HepG2 (cell line): Measurements from ENCODE around the gene CYB5B. TPM values are rescaled to one million over a fixed set of nuclear protein-coding genes. Genes with fewer than 3 reads are reported as not detected.
A peak's percentile ranks its signal among the peaks of the same experiment; 100 is the strongest.

Experiments
- CHD4 ChIP-seq: fragments of 200-600 bp; sonication (generic); IDR thresholded peaks from 2 replicates; pipeline ENCODE4 v1.7.0; 2017; ENCODE audit warnings: mild to moderate bottlenecking, low read length, borderline replicate concordance
- CREM ChIP-seq, 2 experiments: sonication (generic) in 1 of 2; formaldehyde crosslinking in 1 of 2; IDR thresholded peaks; 2 replicates each; pipeline versions ENCODE4 v1.4.0 to v1.6.1; 2016 to 2020; ENCODE audit warnings: antibody characterized with exemption in 1 of 2, mild to moderate bottlenecking in 1 of 2, missing genetic modification reagents in 1 of 2
- FOXJ3 ChIP-seq: sonication (generic); formaldehyde crosslinking; IDR thresholded peaks from 2 replicates; pipeline ENCODE4 v1.4.0; 2020; ENCODE audit warnings: missing genetic modification reagents, mild to moderate bottlenecking, borderline replicate concordance
- HOXD1 ChIP-seq: sonication (generic); formaldehyde crosslinking; IDR thresholded peaks from 2 replicates; pipeline ENCODE4 v1.5.0; 2020; ENCODE audit warnings: missing genetic modification reagents
- MED13 ChIP-seq: sonication (generic); formaldehyde crosslinking; IDR thresholded peaks from 2 replicates; pipeline ENCODE4 v1.5.0; 2020; ENCODE audit warnings: missing genetic modification reagents
- NCOA1 ChIP-seq: sonication (generic); formaldehyde crosslinking; IDR thresholded peaks from 2 replicates; pipeline ENCODE4 v1.9.0; 2021; ENCODE audit warnings: missing genetic modification reagents
- RAD21 ChIP-seq: fragments of 450-650 bp; formaldehyde crosslinking; IDR thresholded peaks from 2 replicates; pipeline ENCODE4 v1.5.0; 2020; ENCODE audit warnings: mild to moderate bottlenecking
- TP53 ChIP-seq: sonication (generic); formaldehyde crosslinking; conservative IDR thresholded peaks from 2 replicates; pipeline ENCODE4 v1.4.0; 2020; ENCODE audit warnings: missing genetic modification reagents
- ZNF343 ChIP-seq: sonication (generic); formaldehyde crosslinking; IDR thresholded peaks from 2 replicates; pipeline ENCODE4 v1.4.0; 2020; ENCODE audit warnings: mild to moderate bottlenecking, missing genetic modification reagents
- ZNF567 ChIP-seq: sonication (generic); formaldehyde crosslinking; IDR thresholded peaks from 2 replicates; pipeline ENCODE4 v1.8.1; 2023; ENCODE audit warnings: mild to moderate bottlenecking, missing genetic modification reagents, borderline replicate concordance
- polyA plus RNA-seq, 8 experiments: library from polyadenylated mRNA; depleted of rRNA in 3 of 8; stranded (reverse) in 7 of 8; unstranded in 1 of 8; fragments of >200 nt; fragmentation: Illumina TruSeq in 4 of 8; extraction: Trizol in 4 of 8; gene quantifications; 2 replicates each; pipeline versions ENCODE4 v1.2.1 to v1.2.3, GENCODE V29; 2011 to 2016; ENCODE audit warnings: low read depth in 4 of 8, missing spikeins in 1 of 8, mixed read lengths in 1 of 8; ENCODE audit not compliant: insufficient read depth in 1 of 8
- total RNA-seq, 5 experiments: library from RNA; depleted of rRNA; stranded (reverse); fragments of >200 nt; fragmentation: Illumina TruSeq; extraction: Trizol; gene quantifications; 2 replicates each; pipeline ENCODE4 v1.2.3, GENCODE V29; 2016; ENCODE audit warnings: low read depth in 1 of 5
- TF ChIP-seq, protein P1 (sequence below): sonication (generic); formaldehyde crosslinking; IDR thresholded peaks from 2 replicates; pipeline ENCODE4 v1.4.0; 2020; ENCODE audit warnings: mild to moderate bottlenecking, missing genetic modification reagents, borderline replicate concordance
- TF ChIP-seq, protein P2 (sequence below): sonication (generic); formaldehyde crosslinking; IDR thresholded peaks from 2 replicates; pipeline ENCODE4 v1.4.0; 2020; ENCODE audit warnings: mild to moderate bottlenecking, low read depth, missing genetic modification reagents
- TF ChIP-seq, protein P3 (sequence below): sonication (generic); formaldehyde crosslinking; conservative IDR thresholded peaks from 2 replicates; pipeline ENCODE4 v1.8.0; 2022; ENCODE audit warnings: mild to moderate bottlenecking, moderate library complexity, missing genetic modification reagents
- TF ChIP-seq, protein P4 (sequence below): sonication (generic); formaldehyde crosslinking; IDR thresholded peaks from 2 replicates; pipeline ENCODE4 v1.8.1; 2022; ENCODE audit warnings: low read depth, mild to moderate bottlenecking, missing genetic modification reagents
- TF ChIP-seq, protein P5 (sequence below): sonication (generic); formaldehyde crosslinking; IDR thresholded peaks from 2 replicates; pipeline ENCODE4 v1.8.1; 2023; ENCODE audit warnings: mild to moderate bottlenecking, inconsistent platforms, moderate library complexity, missing genetic modification reagents, borderline replicate concordance
- TF ChIP-seq, protein P6 (sequence below): sonication (generic); formaldehyde crosslinking; IDR thresholded peaks from 2 replicates; pipeline ENCODE4 v1.5.1; 2020; ENCODE audit warnings: mild to moderate bottlenecking, missing genetic modification reagents, moderate library complexity

Gene CYB5B
- total and polyA plus RNA-seq, 2 of the 13 experiments (the other 11 are each of a cell fraction or from before 2014, with no cell fraction given): 234 to 432 TPM

DNA sequence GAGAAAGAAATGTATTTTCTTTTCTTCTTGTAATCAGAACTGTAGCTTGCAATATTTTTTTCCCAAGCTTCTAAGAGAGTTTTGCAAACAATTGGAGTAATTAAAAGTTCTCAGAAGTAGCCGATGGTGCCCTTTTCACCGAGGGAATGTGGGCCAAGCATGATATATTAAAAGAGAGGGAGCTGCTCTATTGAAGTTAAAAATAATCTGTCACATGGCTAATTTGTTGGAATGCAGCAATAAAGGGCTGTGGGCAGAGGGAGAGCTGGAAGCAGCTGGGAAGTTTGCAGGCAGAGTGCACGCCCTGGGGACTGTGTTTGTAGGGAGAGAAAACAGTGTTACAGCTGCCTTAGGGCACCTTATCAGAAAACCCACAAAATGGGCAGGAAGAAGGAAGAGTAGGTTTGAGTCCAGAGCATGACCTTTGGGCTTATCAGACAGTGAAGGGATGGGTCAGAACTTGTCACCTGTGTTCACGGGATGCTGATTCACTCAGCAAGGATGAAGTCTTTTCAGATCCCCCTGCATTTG is 20.1 kb upstream of the CYB5B start (continued):
- TF ChIP-seq ZNF567 (CRISPR knock-in tag): no peak
- TF ChIP-seq, protein P1, sequence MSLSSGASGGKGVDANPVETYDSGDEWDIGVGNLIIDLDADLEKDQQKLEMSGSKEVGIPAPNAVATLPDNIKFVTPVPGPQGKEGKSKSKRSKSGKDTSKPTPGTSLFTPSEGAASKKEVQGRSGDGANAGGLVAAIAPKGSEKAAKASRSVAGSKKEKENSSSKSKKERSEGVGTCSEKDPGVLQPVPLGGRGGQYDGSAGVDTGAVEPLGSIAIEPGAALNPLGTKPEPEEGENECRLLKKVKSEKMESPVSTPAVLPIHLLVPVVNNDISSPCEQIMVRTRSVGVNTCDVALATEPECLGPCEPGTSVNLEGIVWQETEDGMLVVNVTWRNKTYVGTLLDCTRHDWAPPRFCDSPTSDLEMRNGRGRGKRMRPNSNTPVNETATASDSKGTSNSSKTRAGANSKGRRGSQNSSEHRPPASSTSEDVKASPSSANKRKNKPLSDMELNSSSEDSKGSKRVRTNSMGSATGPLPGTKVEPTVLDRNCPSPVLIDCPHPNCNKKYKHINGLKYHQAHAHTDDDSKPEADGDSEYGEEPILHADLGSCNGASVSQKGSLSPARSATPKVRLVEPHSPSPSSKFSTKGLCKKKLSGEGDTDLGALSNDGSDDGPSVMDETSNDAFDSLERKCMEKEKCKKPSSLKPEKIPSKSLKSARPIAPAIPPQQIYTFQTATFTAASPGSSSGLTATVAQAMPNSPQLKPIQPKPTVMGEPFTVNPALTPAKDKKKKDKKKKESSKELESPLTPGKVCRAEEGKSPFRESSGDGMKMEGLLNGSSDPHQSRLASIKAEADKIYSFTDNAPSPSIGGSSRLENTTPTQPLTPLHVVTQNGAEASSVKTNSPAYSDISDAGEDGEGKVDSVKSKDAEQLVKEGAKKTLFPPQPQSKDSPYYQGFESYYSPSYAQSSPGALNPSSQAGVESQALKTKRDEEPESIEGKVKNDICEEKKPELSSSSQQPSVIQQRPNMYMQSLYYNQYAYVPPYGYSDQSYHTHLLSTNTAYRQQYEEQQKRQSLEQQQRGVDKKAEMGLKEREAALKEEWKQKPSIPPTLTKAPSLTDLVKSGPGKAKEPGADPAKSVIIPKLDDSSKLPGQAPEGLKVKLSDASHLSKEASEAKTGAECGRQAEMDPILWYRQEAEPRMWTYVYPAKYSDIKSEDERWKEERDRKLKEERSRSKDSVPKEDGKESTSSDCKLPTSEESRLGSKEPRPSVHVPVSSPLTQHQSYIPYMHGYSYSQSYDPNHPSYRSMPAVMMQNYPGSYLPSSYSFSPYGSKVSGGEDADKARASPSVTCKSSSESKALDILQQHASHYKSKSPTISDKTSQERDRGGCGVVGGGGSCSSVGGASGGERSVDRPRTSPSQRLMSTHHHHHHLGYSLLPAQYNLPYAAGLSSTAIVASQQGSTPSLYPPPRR (CRISPR knock-in tag): peak; percentile 79
- TF ChIP-seq, protein P2, sequence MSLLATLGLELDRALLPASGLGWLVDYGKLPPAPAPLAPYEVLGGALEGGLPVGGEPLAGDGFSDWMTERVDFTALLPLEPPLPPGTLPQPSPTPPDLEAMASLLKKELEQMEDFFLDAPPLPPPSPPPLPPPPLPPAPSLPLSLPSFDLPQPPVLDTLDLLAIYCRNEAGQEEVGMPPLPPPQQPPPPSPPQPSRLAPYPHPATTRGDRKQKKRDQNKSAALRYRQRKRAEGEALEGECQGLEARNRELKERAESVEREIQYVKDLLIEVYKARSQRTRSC: no peak
- TF ChIP-seq, protein P3, sequence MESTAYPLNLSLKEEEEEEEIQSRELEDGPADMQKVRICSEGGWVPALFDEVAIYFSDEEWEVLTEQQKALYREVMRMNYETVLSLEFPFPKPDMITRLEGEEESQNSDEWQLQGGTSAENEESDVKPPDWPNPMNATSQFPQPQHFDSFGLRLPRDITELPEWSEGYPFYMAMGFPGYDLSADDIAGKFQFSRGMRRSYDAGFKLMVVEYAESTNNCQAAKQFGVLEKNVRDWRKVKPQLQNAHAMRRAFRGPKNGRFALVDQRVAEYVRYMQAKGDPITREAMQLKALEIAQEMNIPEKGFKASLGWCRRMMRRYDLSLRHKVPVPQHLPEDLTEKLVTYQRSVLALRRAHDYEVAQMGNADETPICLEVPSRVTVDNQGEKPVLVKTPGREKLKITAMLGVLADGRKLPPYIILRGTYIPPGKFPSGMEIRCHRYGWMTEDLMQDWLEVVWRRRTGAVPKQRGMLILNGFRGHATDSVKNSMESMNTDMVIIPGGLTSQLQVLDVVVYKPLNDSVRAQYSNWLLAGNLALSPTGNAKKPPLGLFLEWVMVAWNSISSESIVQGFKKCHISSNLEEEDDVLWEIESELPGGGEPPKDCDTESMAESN (CRISPR knock-in tag): 0 out of 2 replicates have a peak, but pooled peaks have one; percentile 43
- TF ChIP-seq ZNF343 (CRISPR knock-in tag): no peak
- TF ChIP-seq RAD21 (CRISPR knock-in tag): no peak
- TF ChIP-seq, protein P4, sequence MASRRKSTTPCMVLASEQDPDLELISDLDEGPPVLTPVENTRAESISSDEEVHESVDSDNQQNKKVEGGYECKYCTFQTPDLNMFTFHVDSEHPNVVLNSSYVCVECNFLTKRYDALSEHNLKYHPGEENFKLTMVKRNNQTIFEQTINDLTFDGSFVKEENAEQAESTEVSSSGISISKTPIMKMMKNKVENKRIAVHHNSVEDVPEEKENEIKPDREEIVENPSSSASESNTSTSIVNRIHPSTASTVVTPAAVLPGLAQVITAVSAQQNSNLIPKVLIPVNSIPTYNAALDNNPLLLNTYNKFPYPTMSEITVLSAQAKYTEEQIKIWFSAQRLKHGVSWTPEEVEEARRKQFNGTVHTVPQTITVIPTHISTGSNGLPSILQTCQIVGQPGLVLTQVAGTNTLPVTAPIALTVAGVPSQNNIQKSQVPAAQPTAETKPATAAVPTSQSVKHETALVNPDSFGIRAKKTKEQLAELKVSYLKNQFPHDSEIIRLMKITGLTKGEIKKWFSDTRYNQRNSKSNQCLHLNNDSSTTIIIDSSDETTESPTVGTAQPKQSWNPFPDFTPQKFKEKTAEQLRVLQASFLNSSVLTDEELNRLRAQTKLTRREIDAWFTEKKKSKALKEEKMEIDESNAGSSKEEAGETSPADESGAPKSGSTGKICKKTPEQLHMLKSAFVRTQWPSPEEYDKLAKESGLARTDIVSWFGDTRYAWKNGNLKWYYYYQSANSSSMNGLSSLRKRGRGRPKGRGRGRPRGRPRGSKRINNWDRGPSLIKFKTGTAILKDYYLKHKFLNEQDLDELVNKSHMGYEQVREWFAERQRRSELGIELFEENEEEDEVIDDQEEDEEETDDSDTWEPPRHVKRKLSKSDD: no peak
- peak; percentile 84 for TF ChIP-seq FOXJ3
- no peak for TF ChIP-seq NCOA1 (CRISPR knock-in tag)
- peak; percentile 73 for TF ChIP-seq CREM (IDR thresholded peaks at IDR 0.05)
- TF ChIP-seq CREM (CRISPR knock-in tag; IDR thresholded peaks at IDR 0.05): no peak
- no peak for TF ChIP-seq TP53 (CRISPR knock-in tag)
- TF ChIP-seq, protein P5, sequence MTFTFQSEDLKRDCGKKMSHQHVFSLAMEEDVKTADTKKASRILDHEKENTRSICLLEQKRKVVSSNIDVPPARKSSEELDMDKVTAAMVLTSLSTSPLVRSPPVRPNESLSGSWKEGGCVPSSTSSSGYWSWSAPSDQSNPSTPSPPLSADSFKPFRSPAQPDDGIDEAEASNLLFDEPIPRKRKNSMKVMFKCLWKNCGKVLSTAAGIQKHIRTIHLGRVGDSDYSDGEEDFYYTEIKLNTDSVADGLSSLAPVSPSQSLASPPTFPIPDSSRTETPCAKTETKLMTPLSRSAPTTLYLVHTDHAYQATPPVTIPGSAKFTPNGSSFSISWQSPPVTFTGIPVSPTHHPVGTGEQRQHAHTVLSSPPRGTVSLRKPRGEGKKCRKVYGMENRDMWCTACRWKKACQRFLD (CRISPR knock-in tag): no peak
- no peak; the same call in 1 of the 2 replicates for TF ChIP-seq HOXD1 (CRISPR knock-in tag)
- no peak for TF ChIP-seq CHD4
- TF ChIP-seq, protein P6, sequence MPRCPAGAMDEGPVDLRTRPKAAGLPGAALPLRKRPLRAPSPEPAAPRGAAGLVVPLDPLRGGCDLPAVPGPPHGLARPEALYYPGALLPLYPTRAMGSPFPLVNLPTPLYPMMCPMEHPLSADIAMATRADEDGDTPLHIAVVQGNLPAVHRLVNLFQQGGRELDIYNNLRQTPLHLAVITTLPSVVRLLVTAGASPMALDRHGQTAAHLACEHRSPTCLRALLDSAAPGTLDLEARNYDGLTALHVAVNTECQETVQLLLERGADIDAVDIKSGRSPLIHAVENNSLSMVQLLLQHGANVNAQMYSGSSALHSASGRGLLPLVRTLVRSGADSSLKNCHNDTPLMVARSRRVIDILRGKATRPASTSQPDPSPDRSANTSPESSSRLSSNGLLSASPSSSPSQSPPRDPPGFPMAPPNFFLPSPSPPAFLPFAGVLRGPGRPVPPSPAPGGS (CRISPR knock-in tag): no peak
- TF ChIP-seq MED13 (CRISPR knock-in tag): peak; percentile 25; the same call in 1 of the 2 replicates
